HEK293 (cell line): ENCODE data around the gene DPF3.

ENCODE experiments used
- CTCF ChIA-PET: fragments of 350-600 bp; formaldehyde crosslinking; extraction: SDS; loops from one replicate; lab custom pipeline; 2021; ENCODE audit warnings: antibody characterized with exemption; lab: Yijun Ruan, JAX
- POLR2A ChIA-PET: fragments of 300-600 bp; formaldehyde crosslinking; extraction: SDS; loops from one replicate; lab custom pipeline; 2020; ENCODE audit warnings: antibody characterized with exemption, inconsistent platforms; lab: Yijun Ruan, JAX
- H3K27ac ChIP-seq: fragments of 200-500 bp; sonication (Bioruptor generic); 2 replicates; pipeline ENCODE4 v1.5.1; 2014; ENCODE audit warnings: low read depth, low read length, control low read depth, inconsistent platforms; ENCODE audit errors: extremely low read depth
- H3K36me3 ChIP-seq, 2 experiments: fragments of 200-500 bp in 1 of 2; sonication (Bioruptor generic) in 1 of 2; 1 replicate in 1 of 2; 2 replicates in 1 of 2; pipeline ENCODE4 v1.5.1; 2014 to 2017; ENCODE audit warnings: inconsistent platforms in 2 of 2, low read length in 2 of 2; ENCODE audit not compliant: control insufficient read depth in 2 of 2, insufficient read depth in 1 of 2
- H3K4me1 ChIP-seq: fragments of 200-500 bp; sonication (Bioruptor generic); 2 replicates; pipeline ENCODE4 v1.5.1; 2014; ENCODE audit warnings: mild to moderate bottlenecking, low read length, inconsistent platforms; ENCODE audit not compliant: control insufficient read depth, insufficient read depth
- H3K4me3 ChIP-seq: 2 replicates; pipeline ENCODE4 v1.5.1; 2011; ENCODE audit warnings: low read depth, mild to moderate bottlenecking, control low read depth, low read length, moderate library complexity
- H3K9me3 ChIP-seq: fragments of 200-500 bp; sonication (Bioruptor generic); 2 replicates; pipeline ENCODE4 v1.5.1; 2014; ENCODE audit warnings: low read depth, low read length, inconsistent platforms; ENCODE audit not compliant: control insufficient read depth, insufficient read depth
- INSM2 ChIP-seq: fragments of 450-650 bp; formaldehyde crosslinking; IDR thresholded peaks from 2 replicates; pipeline ENCODE4 v1.5.1; 2016; ENCODE audit warnings: missing biosample characterization, missing genetic modification characterization
- KLF1 ChIP-seq: fragments of 450-650 bp; formaldehyde crosslinking; IDR thresholded peaks from 2 replicates; pipeline ENCODE4 v1.5.1; 2016; ENCODE audit warnings: missing biosample characterization, missing genetic modification characterization
- MYNN ChIP-seq: fragments of 450-650 bp; formaldehyde crosslinking; IDR thresholded peaks from 2 replicates; pipeline ENCODE4 v1.5.1; 2016; ENCODE audit warnings: missing biosample characterization, missing genetic modification characterization, borderline replicate concordance
- PRDM1 ChIP-seq: fragments of 450-650 bp; formaldehyde crosslinking; IDR thresholded peaks from 2 replicates; pipeline ENCODE4; 2016; ENCODE audit warnings: missing biosample characterization, missing genetic modification characterization
- TCF7L2 ChIP-seq: IDR thresholded peaks from 2 replicates; pipeline ENCODE4 v1.6.1; 2011; ENCODE audit warnings: low read depth, mild to moderate bottlenecking, inconsistent platforms, low read length, moderate library complexity, borderline replicate concordance
- ZNF16 ChIP-seq: fragments of 450-650 bp; formaldehyde crosslinking; IDR thresholded peaks from 2 replicates; pipeline ENCODE4 v1.5.1; 2016; ENCODE audit warnings: low read depth, missing biosample characterization, missing genetic modification characterization
- ZNF174 ChIP-seq: fragments of 450-650 bp; formaldehyde crosslinking; IDR thresholded peaks from 2 replicates; pipeline ENCODE4 v1.5.0; 2017; ENCODE audit warnings: missing biosample characterization, mild to moderate bottlenecking, missing genetic modification characterization
- ZNF19 ChIP-seq: fragments of 450-650 bp; formaldehyde crosslinking; IDR thresholded peaks from 2 replicates; pipeline ENCODE4; 2016; ENCODE audit warnings: missing biosample characterization, missing genetic modification characterization, low read depth
- ZNF202 ChIP-seq: fragments of 450-650 bp; formaldehyde crosslinking; IDR thresholded peaks from 2 replicates; pipeline ENCODE4 v1.5.1; 2016; ENCODE audit warnings: missing biosample characterization, missing genetic modification characterization, borderline replicate concordance
- ZNF211 ChIP-seq: fragments of 450-650 bp; formaldehyde crosslinking; IDR thresholded peaks from 2 replicates; pipeline ENCODE4 v1.5.1; 2016; ENCODE audit warnings: low read depth, missing biosample characterization, missing genetic modification characterization
- ZNF324 ChIP-seq: fragments of 450-650 bp; formaldehyde crosslinking; IDR thresholded peaks from 2 replicates; pipeline ENCODE4 v1.5.1; 2016; ENCODE audit warnings: missing biosample characterization, missing genetic modification characterization
- ZNF629 ChIP-seq: fragments of 450-650 bp; formaldehyde crosslinking; IDR thresholded peaks from 2 replicates; pipeline ENCODE4 v1.5.1; 2017; ENCODE audit warnings: missing biosample characterization, missing genetic modification characterization
- ZNF747 ChIP-seq: fragments of 450-650 bp; formaldehyde crosslinking; IDR thresholded peaks from 2 replicates; pipeline ENCODE4 v1.5.1; 2016; ENCODE audit warnings: missing biosample characterization, missing genetic modification characterization
- ZNF791 ChIP-seq: fragments of 450-650 bp; formaldehyde crosslinking; IDR thresholded peaks from 2 replicates; pipeline ENCODE4 v1.5.1; 2016; ENCODE audit warnings: missing biosample characterization, missing genetic modification characterization
- ZNF830 ChIP-seq: fragments of 450-650 bp; IDR thresholded peaks from 2 replicates; pipeline ENCODE4 v1.5.0; 2018; ENCODE audit warnings: missing biosample characterization, missing genetic modification characterization, low read depth, mild to moderate bottlenecking, moderate library complexity
- ZSCAN23 ChIP-seq: fragments of 450-650 bp; formaldehyde crosslinking; IDR thresholded peaks from 2 replicates; pipeline ENCODE4 v1.5.1; 2016; ENCODE audit warnings: missing biosample characterization, missing genetic modification characterization
- TF ChIP-seq, protein P1 (sequence below): fragments of 450-650 bp; formaldehyde crosslinking; IDR thresholded peaks from 2 replicates; pipeline ENCODE4 v1.5.1; 2016; ENCODE audit warnings: missing biosample characterization, missing genetic modification characterization, low read depth
- TF ChIP-seq, protein P2 (sequence below): fragments of 450-650 bp; formaldehyde crosslinking; IDR thresholded peaks from 2 replicates; pipeline ENCODE4 v1.5.1; 2016; ENCODE audit warnings: missing biosample characterization, missing genetic modification characterization
- TF ChIP-seq, protein P3 (sequence below): fragments of 450-650 bp; IDR thresholded peaks from 2 replicates; pipeline ENCODE4 v1.5.1; 2018; ENCODE audit warnings: missing biosample characterization, mild to moderate bottlenecking, missing genetic modification characterization

Gene DPF3

DNA sequence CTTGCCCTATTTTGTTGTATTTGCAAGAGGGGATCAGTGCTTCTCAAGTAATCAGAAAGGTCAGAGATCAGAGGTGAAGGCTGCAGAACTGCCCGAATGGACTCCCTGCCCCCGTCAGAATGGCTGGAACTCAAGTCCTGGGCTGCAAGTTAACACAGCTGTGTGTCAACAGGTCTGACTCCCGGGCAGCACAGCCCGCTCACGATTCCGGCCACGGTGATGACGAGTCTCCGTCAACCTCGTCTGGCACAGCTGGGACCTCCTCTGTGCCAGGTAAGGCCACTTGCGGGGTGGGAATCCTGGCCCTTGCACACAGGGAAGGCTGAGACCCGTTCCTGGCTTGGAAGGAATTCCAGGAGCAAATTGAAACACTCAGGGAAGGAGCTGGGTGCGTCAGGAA, 45.7 kb upstream of the DPF3 start:
- Histone ChIP-seq H3K4me1 (no peaks in the 10 kb centered on the region), H3K4me3 (no peak overlapping the region), H3K27ac (no peak overlapping the region), H3K36me3 (peaks cover 7 to 64% of the 10 kb centered on the region in 2 experiments; a peak in 2 of 3 replicates), H3K9me3 (no peaks in the 10 kb centered on the region)
- CTCF ChIA-PET: interaction anchor here (2.3 to 2.8 kb wide), 2 partner anchors 9 to 425 kb away, joined by 7 to 19 read pairs; no protein-coding TSS in a partner anchor
- no peak for TF ChIP-seq ZNF16 (tag by site-specific recombination)
- TF ChIP-seq ZNF747 (tag by site-specific recombination): no peak
- TF ChIP-seq MYNN (tag by site-specific recombination): no peak
- no peak for TF ChIP-seq ZNF791 (tag by site-specific recombination)
- no peak for TF ChIP-seq ZSCAN23 (tag by site-specific recombination)
- TF ChIP-seq ZNF202 (tag by site-specific recombination): no peak
- no peak for TF ChIP-seq ZNF830
- no peak for TF ChIP-seq PRDM1 (tag by site-specific recombination)
- no peak for TF ChIP-seq ZNF629
- no peak for TF ChIP-seq ZNF324
- no peak for TF ChIP-seq ZNF174 (tag by site-specific recombination)
- no peak for TF ChIP-seq TCF7L2
- POLR2A ChIA-PET: no interaction called here

DNA sequence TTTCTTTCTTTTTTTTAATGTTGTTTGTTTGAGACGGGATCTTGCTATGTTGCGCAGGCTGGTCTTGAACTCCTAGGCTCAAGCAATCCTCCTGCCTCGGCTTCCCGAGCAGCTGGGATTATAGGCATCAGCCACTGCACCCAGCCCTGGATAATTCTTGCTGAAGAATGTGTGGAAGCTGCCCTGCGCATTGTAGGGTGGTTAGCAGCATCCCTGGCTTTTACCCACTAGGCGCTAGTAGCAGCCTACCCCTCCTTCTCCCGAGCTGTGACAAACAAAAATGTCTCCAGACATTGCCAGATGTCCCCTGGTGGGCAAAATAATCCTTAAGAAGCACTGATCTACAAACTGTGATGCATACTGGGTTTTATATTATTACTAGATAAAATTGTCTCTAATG, 39.0 kb upstream of the DPF3 start:
- Histone ChIP-seq H3K27ac (no peak overlapping the region), H3K4me1 (no peaks in the 10 kb centered on the region), H3K9me3 (no peaks in the 10 kb centered on the region), H3K4me3 (no peak overlapping the region), H3K36me3 (peaks cover 0 to 8% of the 10 kb centered on the region in 2 experiments; a peak in 2 of 3 replicates)
- CTCF ChIA-PET: no interaction called here
- POLR2A ChIA-PET: no interaction called here
- TF ChIP-seq ZNF211 (tag by site-specific recombination) (no peak), KLF1 (tag by site-specific recombination) (no peak), INSM2 (tag by site-specific recombination) (no peak), ZNF19 (tag by site-specific recombination) (no peak)
- TF ChIP-seq, protein P1, sequence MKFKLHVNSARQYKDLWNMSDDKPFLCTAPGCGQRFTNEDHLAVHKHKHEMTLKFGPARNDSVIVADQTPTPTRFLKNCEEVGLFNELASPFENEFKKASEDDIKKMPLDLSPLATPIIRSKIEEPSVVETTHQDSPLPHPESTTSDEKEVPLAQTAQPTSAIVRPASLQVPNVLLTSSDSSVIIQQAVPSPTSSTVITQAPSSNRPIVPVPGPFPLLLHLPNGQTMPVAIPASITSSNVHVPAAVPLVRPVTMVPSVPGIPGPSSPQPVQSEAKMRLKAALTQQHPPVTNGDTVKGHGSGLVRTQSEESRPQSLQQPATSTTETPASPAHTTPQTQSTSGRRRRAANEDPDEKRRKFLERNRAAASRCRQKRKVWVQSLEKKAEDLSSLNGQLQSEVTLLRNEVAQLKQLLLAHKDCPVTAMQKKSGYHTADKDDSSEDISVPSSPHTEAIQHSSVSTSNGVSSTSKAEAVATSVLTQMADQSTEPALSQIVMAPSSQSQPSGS (tag by site-specific recombination): no peak
- TF ChIP-seq, protein P2, sequence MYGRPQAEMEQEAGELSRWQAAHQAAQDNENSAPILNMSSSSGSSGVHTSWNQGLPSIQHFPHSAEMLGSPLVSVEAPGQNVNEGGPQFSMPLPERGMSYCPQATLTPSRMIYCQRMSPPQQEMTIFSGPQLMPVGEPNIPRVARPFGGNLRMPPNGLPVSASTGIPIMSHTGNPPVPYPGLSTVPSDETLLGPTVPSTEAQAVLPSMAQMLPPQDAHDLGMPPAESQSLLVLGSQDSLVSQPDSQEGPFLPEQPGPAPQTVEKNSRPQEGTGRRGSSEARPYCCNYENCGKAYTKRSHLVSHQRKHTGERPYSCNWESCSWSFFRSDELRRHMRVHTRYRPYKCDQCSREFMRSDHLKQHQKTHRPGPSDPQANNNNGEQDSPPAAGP (tag by site-specific recombination): no peak
- TF ChIP-seq, protein P3, sequence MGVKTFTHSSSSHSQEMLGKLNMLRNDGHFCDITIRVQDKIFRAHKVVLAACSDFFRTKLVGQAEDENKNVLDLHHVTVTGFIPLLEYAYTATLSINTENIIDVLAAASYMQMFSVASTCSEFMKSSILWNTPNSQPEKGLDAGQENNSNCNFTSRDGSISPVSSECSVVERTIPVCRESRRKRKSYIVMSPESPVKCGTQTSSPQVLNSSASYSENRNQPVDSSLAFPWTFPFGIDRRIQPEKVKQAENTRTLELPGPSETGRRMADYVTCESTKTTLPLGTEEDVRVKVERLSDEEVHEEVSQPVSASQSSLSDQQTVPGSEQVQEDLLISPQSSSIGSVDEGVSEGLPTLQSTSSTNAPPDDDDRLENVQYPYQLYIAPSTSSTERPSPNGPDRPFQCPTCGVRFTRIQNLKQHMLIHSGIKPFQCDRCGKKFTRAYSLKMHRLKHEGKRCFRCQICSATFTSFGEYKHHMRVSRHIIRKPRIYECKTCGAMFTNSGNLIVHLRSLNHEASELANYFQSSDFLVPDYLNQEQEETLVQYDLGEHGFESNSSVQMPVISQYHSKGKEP (tag by site-specific recombination): no peak
